Neuron (in vitro differentiated cells): ENCODE results near the gene YIPF6.
"Not testable (repeated sequence)": the region's sequence is repeated elsewhere in the genome, so short reads cannot be mapped to it uniquely, and the experiment has no call there.

Experiments
- H2AFZ ChIP-seq: one replicate; pipeline ENCODE4 v1.6.1; 2013; ENCODE audit warnings: low read depth, mild to moderate bottlenecking, inconsistent platforms, low read length, moderate library complexity
- H3K27me3 ChIP-seq: one replicate; pipeline ENCODE4 v1.6.1; 2013; ENCODE audit warnings: low read length; ENCODE audit not compliant: insufficient read depth
- H3K36me3 ChIP-seq: one replicate; pipeline ENCODE4 v1.6.1; 2013; ENCODE audit warnings: low read length; ENCODE audit not compliant: insufficient read depth
- H3K4me1 ChIP-seq: one replicate; pipeline ENCODE4 v1.6.1; 2013; ENCODE audit warnings: low read length; ENCODE audit not compliant: insufficient read depth
- H3K4me3 ChIP-seq: 2 replicates; pipeline ENCODE4 v1.5.1; 2013; ENCODE audit warnings: mild to moderate bottlenecking, low read length, moderate library complexity
- H3K9me3 ChIP-seq: one replicate; pipeline ENCODE4 v1.6.1; 2013; ENCODE audit warnings: low read length

The YIPF6 gene

GRCh38 chrX:68533656-68534055 lies 34.8 kb downstream of the YIPF6 start:
- Histone ChIP-seq H3K9me3 (no peaks in the 10 kb centered on the region), H3K4me3 (no peak overlapping the region)

GRCh38 chrX:68534691-68535090 lies 35.8 kb downstream of the YIPF6 start:
- H3K27me3 ChIP-seq = no peaks in the 10 kb centered on the region
- peaks cover 9% of the 10 kb centered on the region for H3K36me3 ChIP-seq
- no peak overlapping the region for H3K4me3 ChIP-seq
- H3K4me1 ChIP-seq = no peaks in the 10 kb centered on the region
- H3K9me3 ChIP-seq = no peaks in the 10 kb centered on the region
- H2AFZ ChIP-seq = no peak overlapping the region

More at GRCh38 chrX:68533656-68534055, 34.8 kb downstream of the YIPF6 start:
- no peaks in the 10 kb centered on the region for H3K4me1 ChIP-seq
- peaks cover 9% of the 10 kb centered on the region for H3K36me3 ChIP-seq
- no peak overlapping the region for H2AFZ ChIP-seq
- H3K27me3 ChIP-seq = no peaks in the 10 kb centered on the region

GRCh38 chrX:68536429-68536828 lies 37.6 kb downstream of the YIPF6 start:
- Histone ChIP-seq H3K9me3 (no peaks in the 10 kb centered on the region), H2AFZ (no peak overlapping the region), H3K4me1 (no peaks in the 10 kb centered on the region), H3K36me3 (peaks cover 6% of the 10 kb centered on the region), H3K4me3 (no peak overlapping the region), H3K27me3 (no peaks in the 10 kb centered on the region)

GRCh38 chrX:68536884-68537283 lies 38.0 kb downstream of the YIPF6 start:
- no peak overlapping the region for H3K4me3 ChIP-seq
- H2AFZ ChIP-seq = no peak overlapping the region
- H3K4me1 ChIP-seq = no peaks in the 10 kb centered on the region
- H3K9me3 ChIP-seq = no peaks in the 10 kb centered on the region
- no peaks in the 10 kb centered on the region for H3K27me3 ChIP-seq
- H3K36me3 ChIP-seq = peaks cover 4% of the 10 kb centered on the region

GRCh38 chrX:68550193-68550592 lies 51.3 kb downstream of the YIPF6 start:
- Histone ChIP-seq H3K4me1 (no peaks in the 10 kb centered on the region), H3K36me3 (no peaks in the 10 kb centered on the region), H3K4me3 (no peak overlapping the region), H3K27me3 (no peaks in the 10 kb centered on the region), H2AFZ (no peak overlapping the region), H3K9me3 (no peaks in the 10 kb centered on the region)

- Histone ChIP-seq H3K4me3 (no peak overlapping the region), H2AFZ (no peak overlapping the region), H3K27me3 (no peaks in the 10 kb centered on the region), H3K4me1 (no peaks in the 10 kb centered on the region), H3K36me3 (no peaks in the 10 kb centered on the region), H3K9me3 (no peaks in the 10 kb centered on the region)
These were observed 57.2 kb downstream of the YIPF6 start for GRCh38 chrX:68556036-68556435.

GRCh38 chrX:68557126-68557525 lies 58.3 kb downstream of the YIPF6 start:
- H3K4me1 ChIP-seq, H3K4me3 ChIP-seq, H2AFZ ChIP-seq, H3K27me3 ChIP-seq, H3K9me3 ChIP-seq, H3K36me3 ChIP-seq: not testable (repeated sequence)

- H3K4me1 ChIP-seq = not testable (repeated sequence)
These were observed 61.1 kb downstream of the YIPF6 start for GRCh38 chrX:68559905-68560304.

GRCh38 chrX:68568136-68568535 lies 69.3 kb downstream of the YIPF6 start:
- H3K4me3 ChIP-seq = no peak overlapping the region
- H3K36me3 ChIP-seq = no peaks in the 10 kb centered on the region
- H2AFZ ChIP-seq = no peak overlapping the region
- no peaks in the 10 kb centered on the region for H3K4me1 ChIP-seq
- H3K27me3 ChIP-seq = no peaks in the 10 kb centered on the region
- no peaks in the 10 kb centered on the region for H3K9me3 ChIP-seq

More at GRCh38 chrX:68559905-68560304, 61.1 kb downstream of the YIPF6 start:
- H3K27me3 ChIP-seq, H3K4me3 ChIP-seq, H3K36me3 ChIP-seq, H3K9me3 ChIP-seq, H2AFZ ChIP-seq: not testable (repeated sequence)

GRCh38 chrX:68570598-68570997 lies 71.7 kb downstream of the YIPF6 start:
- no peak overlapping the region for H2AFZ ChIP-seq
- no peaks in the 10 kb centered on the region for H3K27me3 ChIP-seq
- no peaks in the 10 kb centered on the region for H3K36me3 ChIP-seq
- H3K4me3 ChIP-seq = no peak overlapping the region
- H3K9me3 ChIP-seq = no peaks in the 10 kb centered on the region
- H3K4me1 ChIP-seq = no peaks in the 10 kb centered on the region

GRCh38 chrX:68571292-68571609 lies 72.4 kb downstream of the YIPF6 start:
- H3K4me1 ChIP-seq = no peaks in the 10 kb centered on the region
- no peaks in the 10 kb centered on the region for H3K36me3 ChIP-seq
- no peak overlapping the region for H2AFZ ChIP-seq
- H3K4me3 ChIP-seq = no peak overlapping the region
- no peaks in the 10 kb centered on the region for H3K27me3 ChIP-seq
- no peaks in the 10 kb centered on the region for H3K9me3 ChIP-seq

GRCh38 chrX:68571610-68572311 lies 72.9 kb downstream of the YIPF6 start:
- Histone ChIP-seq H3K36me3 (no peaks in the 10 kb centered on the region), H3K4me3 (no peak overlapping the region), H3K27me3 (no peaks in the 10 kb centered on the region), H2AFZ (no peak overlapping the region), H3K4me1 (no peaks in the 10 kb centered on the region), H3K9me3 (no peaks in the 10 kb centered on the region)

GRCh38 chrX:68574240-68574639 lies 75.4 kb downstream of the YIPF6 start:
- Histone ChIP-seq H3K4me1 (no peaks in the 10 kb centered on the region), H3K4me3 (no peak overlapping the region), H3K9me3 (no peaks in the 10 kb centered on the region), H2AFZ (no peak overlapping the region), H3K36me3 (no peaks in the 10 kb centered on the region), H3K27me3 (no peaks in the 10 kb centered on the region)

- no peak overlapping the region for H3K4me3 ChIP-seq
- H3K4me1 ChIP-seq = no peaks in the 10 kb centered on the region
- no peaks in the 10 kb centered on the region for H3K9me3 ChIP-seq
- H3K36me3 ChIP-seq = no peaks in the 10 kb centered on the region
- no peaks in the 10 kb centered on the region for H3K27me3 ChIP-seq
- H2AFZ ChIP-seq = no peak overlapping the region
These were observed 81.0 kb downstream of the YIPF6 start for GRCh38 chrX:68579810-68580209.
